ENCODE measurements around the gene GPATCH8. TPM values are rescaled to one million over a fixed set of nuclear protein-coding genes. Genes with fewer than 3 reads are reported as not detected.
"Not testable (repeated sequence)": the region's sequence is repeated elsewhere in the genome, so short reads cannot be mapped to it uniquely, and the experiment has no call there.

GPATCH8 gene
- total RNA-seq, 2 donors from 2014 or later, result 28.5 to 36.4 TPM

DNA sequence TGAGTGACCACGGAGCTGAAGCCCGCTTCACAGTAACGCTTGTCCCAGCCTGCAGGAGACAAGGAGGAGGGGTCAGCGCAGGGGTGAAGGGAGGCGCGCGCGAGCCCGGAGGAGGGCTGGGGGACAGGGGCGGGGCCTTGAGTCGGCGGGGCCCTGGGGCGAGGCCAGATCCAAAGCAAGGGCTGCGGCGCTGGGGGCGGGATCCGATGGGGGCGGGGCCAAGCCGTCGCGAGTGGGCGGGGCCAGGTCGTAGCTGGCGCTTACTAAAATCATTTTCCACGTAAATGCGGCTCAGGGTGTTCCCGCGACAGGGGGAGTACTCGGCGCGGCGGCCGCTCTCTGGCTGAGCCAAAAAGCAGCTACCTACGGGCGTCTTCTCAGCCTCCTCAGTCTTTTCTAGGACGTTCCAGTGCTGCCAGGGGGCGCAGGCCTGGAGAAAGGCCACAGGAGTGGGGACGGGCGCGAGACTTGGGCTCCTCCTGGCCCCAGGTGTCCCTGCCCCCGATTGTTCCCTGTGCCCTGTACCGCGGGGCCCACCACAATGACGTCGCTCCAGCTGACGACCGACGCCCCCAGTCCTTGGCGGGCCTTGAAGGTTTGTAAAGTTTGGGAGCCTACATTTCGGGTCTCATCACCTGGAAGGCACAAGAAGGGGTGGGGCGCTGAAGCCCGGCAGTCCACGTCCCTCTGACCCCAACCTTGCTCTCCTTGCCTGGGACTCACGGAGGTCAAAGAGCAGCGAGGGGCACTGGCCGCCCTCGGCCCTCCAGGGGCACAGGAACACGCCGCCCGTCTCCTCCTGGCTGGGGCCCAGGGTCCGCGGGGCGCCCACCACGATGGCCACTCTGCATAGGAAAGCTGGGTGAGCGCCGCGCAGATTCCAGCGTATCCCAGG lies 117.7 kb downstream of the GPATCH8 start:
- intact Hi-C loops (cut with DNase I), result no loop called here
- peak; percentile 91 for DNase-seq (ENCODE audit: low spot score)

DNA sequence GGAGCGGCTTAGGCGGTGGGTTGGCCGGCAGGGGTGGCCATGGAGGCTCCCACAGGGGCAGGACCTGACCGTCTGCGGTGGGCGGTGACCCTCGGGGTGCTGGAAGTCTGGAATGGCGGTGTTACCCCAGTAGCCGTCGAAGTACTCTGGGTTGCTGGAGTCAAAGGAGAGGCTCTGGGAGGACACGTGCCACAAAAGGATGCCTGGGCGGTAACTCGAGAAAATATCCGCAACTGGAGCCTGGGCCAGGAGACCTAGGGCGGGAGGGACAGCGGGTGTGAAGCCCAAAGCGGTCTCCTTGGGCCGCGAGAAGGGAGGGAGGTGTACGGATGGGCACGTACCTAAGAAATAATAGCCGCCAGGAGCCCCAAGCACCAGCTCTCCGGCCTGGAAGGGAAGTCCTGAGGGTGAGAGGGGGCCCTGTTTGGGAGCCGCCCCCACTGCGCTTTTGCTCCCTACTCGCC lies 118.4 kb downstream of the GPATCH8 start:
- peak; percentile 76 for DNase-seq (ENCODE audit: low spot score)
- intact Hi-C loops (cut with DNase I), result no loop called here

DNA sequence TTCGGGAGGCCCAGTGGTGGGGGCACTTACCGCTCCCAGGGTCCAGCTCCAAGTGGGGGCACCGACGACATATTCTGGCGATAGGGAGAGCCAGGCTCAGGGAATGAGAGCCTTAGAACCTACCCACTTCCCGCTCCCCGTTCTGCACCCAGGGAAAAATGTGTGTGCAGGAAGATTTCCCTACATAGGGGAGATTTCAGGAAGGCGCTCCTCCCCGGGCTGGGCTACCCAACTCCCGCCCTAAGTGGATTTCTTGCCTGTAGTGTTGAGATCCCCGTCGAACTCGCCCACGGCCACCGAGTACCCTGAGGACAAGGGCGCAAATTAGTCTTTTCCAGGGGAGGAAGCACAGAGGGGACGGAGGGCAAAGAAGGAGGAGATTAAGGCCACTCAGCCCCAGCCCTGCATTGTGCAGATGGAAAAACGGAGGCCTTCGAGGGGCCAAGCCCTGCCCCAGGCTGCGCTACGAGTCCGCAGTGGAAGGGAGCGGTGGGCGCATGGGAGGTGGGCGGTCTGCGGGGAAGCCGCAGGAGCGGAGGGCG lies 118.9 kb downstream of the GPATCH8 start:
- intact Hi-C loops (cut with DNase I), result no loop called here
- peak; percentile 70 for DNase-seq (ENCODE audit: low spot score)

DNA sequence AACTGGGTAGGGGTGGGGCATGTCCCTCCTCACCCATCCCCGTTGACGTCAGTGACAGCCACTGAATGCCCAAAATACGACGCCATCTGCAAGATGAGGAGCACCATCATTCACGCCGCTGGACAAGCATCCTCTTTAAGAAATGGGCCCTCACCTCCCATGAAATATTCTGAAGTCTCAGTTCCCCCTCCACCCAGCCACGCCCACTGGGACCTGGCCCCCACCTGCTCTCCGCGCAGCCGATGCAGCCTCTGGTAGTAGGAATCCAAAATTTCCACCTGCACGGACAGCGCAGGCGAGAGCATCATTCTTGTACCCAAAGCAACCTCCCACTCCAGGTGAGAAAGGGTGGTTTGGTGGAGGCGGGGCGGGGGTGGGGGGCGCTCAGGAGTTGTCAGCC lies 119.3 kb downstream of the GPATCH8 start:
- peak; percentile 75 for DNase-seq (ENCODE audit: low spot score)
- intact Hi-C loops (cut with DNase I), result no loop called here

DNA sequence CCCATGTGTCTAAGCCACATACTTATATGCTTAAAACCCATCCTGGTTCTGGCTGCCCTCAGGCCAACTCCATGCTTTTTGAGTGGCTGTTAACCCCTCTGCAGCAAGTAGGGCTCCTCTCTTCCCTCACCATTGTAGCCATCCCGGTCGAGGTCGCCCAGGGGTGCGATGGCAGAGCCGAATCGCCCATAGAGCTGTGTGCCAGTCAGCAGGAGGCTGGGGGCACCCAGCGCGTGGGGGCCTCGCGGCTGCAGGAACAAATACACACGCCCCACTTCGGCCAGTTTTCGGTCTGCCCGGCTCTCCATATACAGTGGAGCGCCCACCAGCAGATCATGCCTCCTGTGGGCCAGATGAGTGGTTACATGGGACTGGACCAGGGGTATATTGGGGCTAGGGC lies 119.8 kb downstream of the GPATCH8 start:
- DNase-seq (ENCODE audit: low spot score), result peak; percentile 70
- intact Hi-C loops (cut with DNase I), result no loop called here

DNA sequence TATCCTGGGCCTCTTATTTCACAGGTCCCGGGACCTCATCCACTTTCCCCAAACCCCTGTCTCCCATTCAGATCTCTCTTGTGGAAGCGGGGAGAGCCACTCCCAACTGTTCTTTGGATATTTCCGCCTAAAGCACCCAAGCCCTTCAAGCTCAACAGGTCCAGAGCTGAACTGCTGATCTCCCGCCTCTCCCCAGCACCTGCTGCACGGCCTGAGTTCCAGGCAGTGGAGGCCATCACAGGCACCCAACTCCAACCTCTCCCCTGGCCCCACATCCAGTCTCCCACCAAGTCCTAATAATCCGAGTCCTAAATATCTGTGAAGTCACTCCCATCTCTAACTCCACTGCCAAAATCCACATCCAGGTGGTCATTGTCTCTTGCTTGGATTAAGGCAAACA lies 120.3 kb downstream of the GPATCH8 start:
- intact Hi-C loops (cut with DNase I), result no loop called here
- DNase-seq (ENCODE audit: low spot score), result peak; percentile 26

DNA sequence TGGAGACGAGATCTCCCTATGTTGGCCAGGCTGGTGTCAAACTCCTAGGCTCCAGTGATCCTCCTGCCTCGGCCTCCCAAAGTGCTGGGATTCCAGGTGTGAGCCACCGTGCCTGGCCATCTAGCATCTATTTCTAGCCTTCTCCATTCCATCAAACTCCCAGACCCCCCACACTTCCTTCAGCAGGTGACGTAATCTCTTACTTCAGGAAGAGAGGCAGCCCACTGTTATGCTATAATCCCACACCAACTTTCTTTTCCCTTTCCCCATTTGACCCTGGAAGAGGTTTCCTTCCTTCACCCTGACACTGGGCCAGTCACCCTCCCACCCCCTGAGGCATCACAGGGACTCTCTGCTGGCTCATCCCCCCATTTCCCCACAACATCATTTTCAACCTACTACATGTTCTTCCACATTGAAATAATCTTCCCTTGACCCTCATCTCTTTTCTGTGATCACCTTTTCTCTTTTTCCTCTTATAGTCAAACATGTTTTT lies 121.3 kb downstream of the GPATCH8 start:
- DNase-seq (ENCODE audit: low spot score), result no peak
- intact Hi-C loops (cut with DNase I), result no loop called here

DNA sequence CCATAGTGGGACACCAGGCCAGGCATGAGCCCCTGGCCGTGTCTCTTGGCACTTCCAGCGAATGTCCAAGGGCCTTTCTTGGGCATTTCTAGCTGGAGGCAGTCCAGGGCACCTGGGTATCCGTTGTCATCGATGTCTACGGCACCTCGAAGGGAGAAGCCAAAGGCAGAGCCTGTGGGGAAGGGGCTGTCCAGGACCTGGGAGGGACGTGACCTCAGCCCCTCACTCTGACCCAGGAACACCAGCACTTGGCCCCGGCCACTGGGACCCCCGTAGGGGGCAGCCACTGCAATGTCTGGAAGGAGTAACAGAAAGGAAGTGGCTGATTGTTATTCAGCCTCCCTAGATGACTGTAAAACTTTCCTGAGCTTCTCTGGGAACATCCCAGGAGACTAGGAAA lies 122.4 kb downstream of the GPATCH8 start:
- intact Hi-C loops (cut with DNase I), result no loop called here
- no peak for DNase-seq (ENCODE audit: low spot score)

DNA sequence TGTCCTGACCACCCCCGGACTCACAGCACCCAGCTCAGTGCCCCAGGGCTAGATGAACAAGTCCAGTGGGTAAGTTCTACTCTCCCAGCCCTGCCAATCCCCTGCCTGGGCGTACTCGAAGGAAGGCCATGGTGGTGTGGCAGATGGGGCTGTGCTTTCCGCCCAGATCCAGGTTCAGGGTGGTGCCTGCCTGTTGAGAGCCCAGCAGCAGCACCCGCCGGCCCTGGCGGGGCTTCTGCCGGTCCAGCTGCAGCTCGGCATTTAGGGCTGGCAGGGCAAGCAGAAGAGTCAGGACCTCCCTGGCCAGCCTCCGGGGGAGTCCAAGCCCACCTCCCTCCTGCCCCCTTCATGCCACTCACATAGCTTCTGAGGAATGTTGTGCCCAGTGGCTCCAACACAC lies 123.3 kb downstream of the GPATCH8 start:
- DNase-seq (ENCODE audit: low spot score), result no peak
- intact Hi-C loops (cut with DNase I), result no loop called here

DNA sequence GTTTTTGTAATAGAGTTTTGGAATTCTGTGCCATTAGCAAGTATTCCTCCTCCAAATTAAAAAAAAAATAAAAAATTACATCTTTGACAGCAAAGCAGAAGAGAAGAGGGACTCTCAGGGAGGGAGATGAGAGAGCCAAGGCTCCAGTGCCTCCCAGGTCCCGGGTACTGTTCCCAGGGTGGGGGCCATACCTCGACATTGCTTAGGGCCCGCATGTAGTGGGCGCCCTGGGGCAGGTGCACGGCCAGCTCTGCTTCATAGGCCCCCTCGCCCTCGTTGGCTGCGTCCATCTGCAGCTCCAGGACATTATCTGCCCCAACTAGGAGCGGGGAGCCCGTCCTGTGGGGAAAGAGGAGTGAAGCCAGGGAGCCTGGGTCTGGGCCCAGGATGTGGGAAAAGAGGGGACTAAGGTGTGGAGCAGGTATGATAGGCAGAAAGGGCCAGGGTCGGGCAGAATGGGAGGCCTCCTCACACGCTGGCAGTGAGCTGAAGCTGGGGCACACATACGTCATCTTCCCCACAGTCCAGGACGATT lies 125.0 kb downstream of the GPATCH8 start:
- no peak for DNase-seq (ENCODE audit: low spot score)
- intact Hi-C loops (cut with DNase I), result no loop called here

DNA sequence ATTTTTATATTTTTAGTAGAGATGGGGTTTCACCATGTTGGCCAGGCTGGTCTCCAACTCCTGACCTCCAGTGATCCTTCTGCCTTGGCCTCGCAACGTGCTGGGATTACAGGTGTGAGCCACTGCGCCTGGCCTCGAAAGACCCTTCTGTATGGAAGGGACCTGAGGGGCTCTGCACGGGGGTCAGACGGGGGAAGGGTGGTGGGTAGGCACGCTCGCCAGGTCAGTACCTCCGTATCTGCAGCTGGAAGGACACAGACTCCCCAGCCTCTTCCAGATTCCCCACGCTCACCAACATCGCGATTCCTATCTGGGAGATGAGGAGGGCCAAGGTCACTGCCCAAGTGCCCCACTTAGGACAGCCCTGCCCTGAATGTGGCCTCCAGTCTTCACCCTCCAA lies 126.4 kb downstream of the GPATCH8 start:
- DNase-seq (ENCODE audit: low spot score), result no peak
- intact Hi-C loops (cut with DNase I), result no loop called here

DNA sequence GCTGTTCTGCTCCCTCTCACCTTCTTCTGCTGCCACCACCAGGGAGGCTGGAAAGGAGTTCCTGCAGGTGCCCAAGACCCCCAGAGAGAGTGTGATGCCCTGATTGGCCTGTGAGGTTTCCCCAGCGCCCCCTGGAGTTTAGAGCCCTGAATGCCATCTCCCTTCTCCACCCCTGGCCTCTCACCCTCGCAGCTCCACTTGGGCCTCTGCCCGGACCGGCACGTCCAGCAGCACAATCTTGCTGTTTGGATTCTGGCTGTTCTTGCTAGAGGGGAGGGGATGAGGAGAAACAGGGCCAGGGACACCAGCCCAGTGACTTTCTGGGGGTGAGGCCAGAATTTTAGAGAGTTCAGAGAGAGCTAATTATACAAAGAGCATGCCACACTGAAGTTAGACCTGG lies 127.1 kb downstream of the GPATCH8 start:
- peak; percentile 91 for DNase-seq (ENCODE audit: low spot score)
- intact Hi-C loops (cut with DNase I), result no loop called here

DNA sequence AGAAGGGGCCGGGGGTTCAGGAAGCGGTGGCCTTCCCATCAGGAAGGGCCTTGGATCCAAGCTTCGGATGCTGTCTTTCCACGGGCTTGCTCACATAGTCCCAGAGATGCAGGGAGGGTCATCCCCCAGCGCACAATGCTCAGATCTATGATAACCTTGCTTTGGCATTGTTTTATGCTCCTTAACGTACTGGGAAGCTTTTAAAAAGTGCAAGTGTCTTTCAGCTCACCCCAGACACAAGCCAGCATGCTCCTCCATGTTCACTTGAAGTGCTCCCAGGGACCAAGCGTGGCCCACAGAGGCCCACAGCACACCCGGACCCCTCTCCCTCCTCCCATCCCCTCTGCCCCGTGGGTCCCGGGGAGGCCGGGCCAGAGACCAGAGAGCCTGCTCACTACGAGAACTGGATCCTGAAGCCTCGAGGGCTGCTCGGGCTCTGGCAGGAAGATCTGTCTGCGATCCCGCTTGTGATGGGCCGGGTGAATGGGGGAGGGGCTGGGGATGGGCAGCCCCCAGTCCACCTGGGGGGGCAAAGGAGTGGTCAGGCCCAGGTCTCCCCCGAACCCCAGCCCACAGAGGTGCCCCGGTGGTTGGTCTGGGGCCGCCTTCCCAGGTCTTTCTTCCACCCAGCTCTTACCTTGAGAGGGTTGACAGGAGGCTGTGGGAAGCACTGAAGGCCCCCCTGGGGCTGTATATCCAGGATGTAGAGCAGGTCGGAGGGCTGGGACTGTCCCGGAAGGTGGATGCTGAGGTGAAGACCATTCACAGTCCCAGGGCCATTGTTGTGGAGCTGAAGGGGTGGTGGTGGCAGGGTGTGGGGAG lies 127.8 kb downstream of the GPATCH8 start:
- intact Hi-C loops (cut with DNase I), result no loop called here
- no peak for DNase-seq (ENCODE audit: low spot score)

DNA sequence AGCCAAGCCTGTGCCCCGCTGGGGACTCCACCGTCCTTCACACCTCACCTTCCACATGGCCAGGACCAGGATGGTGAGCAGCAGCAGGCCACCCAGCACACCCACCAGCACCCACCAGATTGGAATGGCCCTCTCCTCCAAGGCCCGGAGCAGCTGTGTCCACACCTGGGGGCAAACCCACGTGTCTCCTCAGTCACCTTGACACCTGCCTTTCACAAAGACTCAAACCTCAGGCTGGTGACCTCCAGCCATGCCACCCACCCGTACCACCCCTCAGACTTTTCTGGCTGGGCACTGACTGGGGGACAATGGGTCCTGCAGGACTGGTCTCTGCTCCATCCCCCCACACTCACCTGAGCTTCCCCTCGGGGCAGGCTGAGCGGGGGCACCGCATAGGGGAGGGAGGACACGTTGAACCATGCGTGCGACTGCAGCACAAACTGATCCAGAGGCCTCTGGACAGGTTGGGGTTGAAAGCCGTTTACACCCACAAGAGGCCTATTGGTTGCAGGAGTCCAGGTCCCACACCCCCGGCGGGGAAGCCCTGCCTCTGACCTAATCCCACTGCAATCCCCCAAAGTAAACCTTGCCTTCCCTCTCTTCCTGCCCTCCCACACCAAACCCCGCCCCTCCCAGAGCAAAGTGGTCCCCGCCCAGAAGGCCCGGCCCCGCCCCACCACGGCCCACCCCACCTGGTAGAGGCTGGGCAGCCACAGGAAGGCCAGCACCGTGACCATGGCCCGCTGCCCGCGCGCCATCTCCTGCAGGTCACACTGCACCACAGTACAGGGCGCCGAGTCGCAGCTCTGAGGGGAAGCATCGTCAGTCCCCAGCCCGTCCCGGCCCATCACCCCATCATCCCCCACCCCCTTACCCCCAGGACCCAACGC lies 128.7 kb downstream of the GPATCH8 start:
- peak; percentile 78 for DNase-seq (ENCODE audit: low spot score)
- intact Hi-C loops (cut with DNase I), result no loop called here

DNA sequence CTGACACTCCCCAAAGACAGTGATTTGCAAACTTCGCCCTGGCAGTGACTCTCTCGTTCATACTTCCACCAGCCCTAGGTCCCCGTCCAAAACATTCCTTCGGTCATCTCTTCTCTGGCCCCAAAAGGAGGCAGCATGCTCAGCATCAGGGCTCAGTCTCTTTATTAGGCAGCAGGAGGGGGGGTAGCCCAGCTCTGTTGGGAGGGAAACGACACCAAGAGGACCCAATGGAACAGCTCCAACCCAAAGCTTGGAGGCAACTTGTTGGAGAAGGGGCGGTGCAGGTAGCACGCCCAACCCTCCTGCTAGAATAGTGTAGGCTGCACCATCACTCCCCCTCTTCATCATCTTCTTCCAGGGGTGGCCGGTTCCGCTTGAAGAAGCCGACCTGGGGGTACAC lies 131.2 kb downstream of the GPATCH8 start:
- intact Hi-C loops (cut with DNase I), result no loop called here
- no peak for DNase-seq (ENCODE audit: low spot score)

DNA sequence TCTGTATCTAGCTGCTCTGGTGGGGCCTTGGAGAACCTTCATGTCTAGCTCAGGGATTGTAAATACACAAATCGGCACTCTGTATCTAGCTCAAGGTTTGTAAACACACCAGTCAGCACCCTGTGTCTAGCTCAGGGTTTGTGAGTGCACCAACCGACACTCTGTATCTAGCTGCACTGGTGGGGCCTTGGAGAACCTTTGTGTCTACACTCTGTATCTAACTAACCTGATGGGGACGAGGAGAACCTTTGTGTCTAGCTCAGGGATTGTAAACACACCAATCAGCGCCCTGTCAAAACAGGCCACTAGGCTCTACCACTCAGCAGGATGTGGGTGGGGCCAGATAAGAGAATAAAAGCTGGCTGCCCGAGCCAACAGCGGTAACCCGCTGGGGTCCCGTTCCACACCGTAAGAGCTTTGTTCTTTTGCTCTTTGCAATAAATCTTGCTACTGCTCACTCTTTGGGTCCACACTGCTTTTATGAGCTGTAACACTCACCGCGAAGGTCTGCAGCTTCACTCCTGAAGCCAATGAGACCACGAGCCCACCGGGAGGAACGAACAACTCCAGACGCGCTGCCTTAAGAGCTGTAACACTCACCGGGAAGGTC lies 133.7 kb downstream of the GPATCH8 start:
- intact Hi-C loops (cut with DNase I), result loop anchor here in 1 of 2 donors (1.0 kb wide), 1 partner anchor 24 kb away; the partner anchor contains the start of gene GRN
- DNase-seq (ENCODE audit: low spot score), result not testable (repeated sequence)

DNA sequence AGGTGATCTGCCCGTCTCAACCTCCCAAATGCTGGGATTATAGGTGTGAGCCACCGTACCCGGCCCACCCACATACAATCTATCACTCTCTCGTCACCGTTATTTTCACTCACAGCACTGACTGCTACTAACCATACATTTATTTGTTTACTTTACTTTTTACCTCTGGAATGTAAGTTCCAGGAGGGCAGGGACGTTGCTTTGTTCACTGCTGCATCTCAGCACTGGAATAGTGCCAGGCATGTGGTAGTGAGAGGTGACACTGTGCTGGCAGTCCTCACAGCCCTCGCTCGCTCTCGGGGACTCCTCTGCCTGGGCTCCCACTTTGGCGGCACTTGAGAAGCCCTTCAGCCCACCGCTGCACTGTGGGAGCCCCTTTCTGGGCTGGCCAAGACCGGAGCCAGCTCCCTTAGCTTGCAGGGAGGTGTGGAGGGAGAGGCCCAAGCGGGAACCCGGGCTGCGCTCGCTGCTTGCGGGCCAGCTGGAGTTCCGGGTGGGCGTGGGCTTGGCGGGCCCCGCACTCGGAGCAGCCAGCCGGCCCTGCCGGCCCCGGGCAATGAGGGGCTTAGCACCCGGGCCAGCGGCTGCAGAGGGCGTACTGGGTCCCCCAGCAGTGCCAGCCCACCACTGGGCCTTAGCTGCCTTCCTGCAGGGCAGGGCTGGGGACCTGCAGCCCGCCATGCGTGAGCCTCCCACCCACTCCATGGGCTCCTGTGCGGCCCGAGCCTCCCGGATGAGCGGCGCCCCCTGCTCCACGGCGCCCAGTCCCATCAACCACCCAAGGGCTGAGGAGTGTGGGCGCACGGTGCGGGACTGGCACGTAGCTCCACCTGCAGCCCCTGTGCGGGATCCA lies 134.6 kb downstream of the GPATCH8 start:
- intact Hi-C loops (cut with DNase I), result loop anchor here in 1 of 2 donors (1.0 kb wide), 1 partner anchor 23 kb away; the partner anchor contains the start of gene GRN
- not testable (repeated sequence) for DNase-seq (ENCODE audit: low spot score)
